GM06990 (cell line): ENCODE data around the gene CTNNA3.

Experiments
- DNase-seq: peaks from one replicate; pipeline ENCODE4 v3.0.0-alpha.2; 2011; ENCODE audit not compliant: insufficient read length; ENCODE audit errors: extremely low read depth
- H3K27me3 ChIP-seq: replicated peaks from 2 replicates; pipeline ENCODE4 v1.6.0; 2011; ENCODE audit warnings: low read length; ENCODE audit not compliant: control insufficient read depth, insufficient read depth
- H3K36me3 ChIP-seq: 2 replicates; pipeline ENCODE4 v1.5.1; 2011; ENCODE audit warnings: low read length; ENCODE audit not compliant: control insufficient read depth, insufficient read depth
- H3K4me3 ChIP-seq: replicated peaks from 2 replicates; pipeline ENCODE4 v1.5.1; 2011; ENCODE audit warnings: low read depth, mild to moderate bottlenecking, control low read depth, low read length
- CTCF ChIP-seq: IDR thresholded peaks from 2 replicates; pipeline ENCODE4 v1.5.1; 2011; ENCODE audit warnings: low read length, control low read depth, mild to moderate bottlenecking, inconsistent platforms; ENCODE audit not compliant: insufficient read depth, poor library complexity, severe bottlenecking

CTNNA3 gene

GRCh38 chr10:66842371-66842770 lies 853.6 kb downstream of the CTNNA3 start:
- no peak for TF ChIP-seq CTCF
- Histone ChIP-seq H3K36me3 (no peaks in the 10 kb centered on the region), H3K4me3 (no peak overlapping the region), H3K27me3 (no peaks in the 10 kb centered on the region)
- DNase-seq = no peak

GRCh38 chr10:66838656-66839055 lies 857.3 kb downstream of the CTNNA3 start:
- Histone ChIP-seq H3K36me3 (no peaks in the 10 kb centered on the region), H3K27me3 (no peaks in the 10 kb centered on the region), H3K4me3 (no peak overlapping the region)
- no peak for DNase-seq
- TF ChIP-seq CTCF = no peak

GRCh38 chr10:66837990-66838389 lies 858.0 kb downstream of the CTNNA3 start:
- Histone ChIP-seq H3K36me3 (no peaks in the 10 kb centered on the region), H3K27me3 (no peaks in the 10 kb centered on the region), H3K4me3 (no peak overlapping the region)
- TF ChIP-seq CTCF = no peak
- no peak for DNase-seq

GRCh38 chr10:66837335-66837734 lies 858.7 kb downstream of the CTNNA3 start:
- DNase-seq = no peak

GRCh38 chr10:66836771-66837170 lies 859.2 kb downstream of the CTNNA3 start:
- Histone ChIP-seq H3K4me3 (no peak overlapping the region), H3K36me3 (no peaks in the 10 kb centered on the region), H3K27me3 (no peaks in the 10 kb centered on the region)
- no peak for TF ChIP-seq CTCF
- DNase-seq = no peak

More at GRCh38 chr10:66837335-66837734, 858.7 kb downstream of the CTNNA3 start:
- H3K36me3 ChIP-seq = no peaks in the 10 kb centered on the region
- H3K27me3 ChIP-seq = no peaks in the 10 kb centered on the region
- H3K4me3 ChIP-seq = no peak overlapping the region
- no peak for TF ChIP-seq CTCF

GRCh38 chr10:66836057-66836456 lies 859.9 kb downstream of the CTNNA3 start:
- Histone ChIP-seq H3K36me3 (no peaks in the 10 kb centered on the region), H3K27me3 (no peaks in the 10 kb centered on the region), H3K4me3 (no peak overlapping the region)
- DNase-seq = no peak
- no peak for TF ChIP-seq CTCF
